Activated CD4-positive, alpha-beta T cell treated with anti-CD3 and anti-CD28 coated beads, Interleukin-10, Interleukin-2, amounts not matched to agents 100 ng/mL and 50 ng/mL, durations not matched to agents 16 hours and 8 hours (primary cell): ENCODE data around the gene TP73.

Experiments used
- DNase-seq: peaks from one replicate; pipeline ENCODE4 v3.0.0-alpha.2; 2020

The TP73 gene

DNA sequence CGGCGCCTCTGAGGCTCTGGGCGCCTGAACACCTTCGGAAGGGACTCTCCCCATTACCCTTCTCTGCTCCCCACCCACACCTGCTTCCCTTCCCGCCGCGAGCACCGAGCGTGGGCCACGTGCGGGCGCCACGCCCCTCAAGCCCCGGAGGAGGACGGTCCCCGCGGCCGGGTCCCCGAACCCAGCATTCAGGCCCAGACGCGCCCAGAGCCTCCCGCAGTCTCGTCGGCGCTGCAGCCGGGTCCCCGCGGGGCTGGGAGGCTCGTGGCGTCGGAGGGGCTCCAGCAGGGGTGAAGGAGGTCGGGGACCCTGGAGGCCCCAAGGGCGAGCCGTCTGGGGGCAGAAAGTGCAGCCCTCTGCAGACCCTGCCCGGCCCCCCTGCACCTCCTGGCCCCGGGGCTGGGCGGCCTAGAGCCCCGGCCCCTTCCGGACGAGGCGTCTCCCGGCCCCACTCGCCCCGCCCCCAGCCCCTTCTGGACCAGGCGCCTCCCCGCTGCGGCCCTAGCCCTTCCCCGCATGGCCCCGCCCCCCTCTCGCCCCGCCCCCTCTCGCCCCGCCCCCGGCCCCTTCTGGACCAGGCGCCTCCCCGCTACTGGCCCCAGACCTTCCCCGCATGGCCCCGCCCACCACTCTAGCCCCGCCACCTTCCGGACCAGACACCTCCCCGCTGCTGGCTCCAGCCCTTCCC is 119.9 kb downstream of the TP73 start:
- peak; percentile 91 for DNase-seq

DNA sequence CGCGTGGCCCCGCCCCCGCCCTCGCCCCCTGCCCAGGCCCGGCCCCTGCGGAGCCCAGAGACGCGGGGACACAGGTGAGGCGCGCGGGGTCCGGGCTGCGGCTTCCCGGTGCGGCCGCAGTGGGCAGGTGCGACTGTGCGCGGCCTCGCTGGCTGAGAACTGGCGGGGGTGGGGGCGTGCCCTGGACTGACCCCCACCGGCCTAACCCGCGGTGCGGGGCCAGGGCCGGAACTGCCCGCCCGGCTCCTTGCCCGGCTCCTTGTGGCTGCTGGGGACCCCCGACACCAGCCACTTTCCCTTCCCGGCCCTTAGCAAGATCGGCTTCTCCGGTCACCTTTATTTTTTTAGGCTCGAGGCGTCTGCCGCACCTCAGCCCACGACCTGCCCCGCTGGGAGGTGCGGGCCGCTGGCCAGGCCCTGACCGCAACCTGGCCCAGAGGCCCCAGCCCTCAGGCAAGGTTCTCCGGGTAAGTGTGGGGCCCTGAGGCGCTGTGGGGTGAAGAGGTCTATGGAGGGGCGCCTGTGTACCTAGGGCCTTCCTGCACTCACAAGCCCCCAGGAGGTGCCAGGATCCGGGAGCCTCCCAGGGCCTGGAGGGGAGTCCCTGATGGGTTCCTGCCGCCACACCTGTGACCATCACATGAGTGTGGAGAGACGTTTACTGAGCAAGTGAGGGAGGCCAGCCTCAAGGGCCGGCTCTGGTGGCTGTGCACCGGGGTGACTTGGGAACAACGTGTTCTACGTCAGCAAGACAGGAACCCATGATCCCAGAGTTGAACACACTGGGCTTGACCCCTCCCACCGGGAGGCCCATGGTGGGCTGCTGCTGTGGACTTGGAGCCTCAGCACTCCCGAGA is 120.6 kb downstream of the TP73 start, which contains the start of gene SMIM1:
SMIM1 (plus strand) TSS at position 35 of the 857 bp plus-strand sequence. CDS start 2,625 bp downstream, outside the sequence.
- DNase-seq = no peak

DNA sequence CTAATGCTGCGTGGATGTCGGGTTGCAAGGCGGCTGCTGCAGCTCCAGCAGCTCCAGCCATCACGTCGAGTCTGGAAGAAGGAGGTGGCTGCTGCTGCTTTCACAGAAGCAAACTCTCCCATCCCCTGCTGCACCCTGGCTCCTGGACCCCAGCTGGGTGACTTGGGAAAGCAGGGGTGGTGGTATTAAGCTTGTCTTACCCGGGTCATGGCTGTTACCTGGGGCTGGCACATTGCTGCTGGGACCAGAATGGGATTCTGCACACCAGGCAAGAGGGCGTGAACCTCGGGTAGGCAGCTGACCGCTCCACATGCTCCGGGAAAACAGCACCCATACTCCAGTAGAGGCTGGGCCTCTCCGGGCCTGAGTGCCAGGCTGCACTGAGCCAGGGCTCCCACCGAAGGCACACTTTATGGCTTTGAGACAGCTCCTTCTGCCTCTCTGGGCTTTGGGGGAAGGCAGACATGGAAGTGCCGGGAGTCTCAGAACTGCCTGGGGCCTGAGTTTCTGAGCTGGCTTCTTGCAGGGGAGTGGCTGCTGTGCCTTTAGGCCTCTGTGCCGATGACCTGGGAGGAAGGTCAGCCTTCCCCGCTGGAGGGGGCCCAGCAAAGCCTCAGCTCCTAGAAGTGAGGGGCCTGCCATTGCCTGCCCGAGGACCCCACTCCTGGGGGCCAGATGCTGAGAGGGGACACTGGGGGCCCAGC is 121.4 kb downstream of the TP73 start:
- DNase-seq = no peak

DNA sequence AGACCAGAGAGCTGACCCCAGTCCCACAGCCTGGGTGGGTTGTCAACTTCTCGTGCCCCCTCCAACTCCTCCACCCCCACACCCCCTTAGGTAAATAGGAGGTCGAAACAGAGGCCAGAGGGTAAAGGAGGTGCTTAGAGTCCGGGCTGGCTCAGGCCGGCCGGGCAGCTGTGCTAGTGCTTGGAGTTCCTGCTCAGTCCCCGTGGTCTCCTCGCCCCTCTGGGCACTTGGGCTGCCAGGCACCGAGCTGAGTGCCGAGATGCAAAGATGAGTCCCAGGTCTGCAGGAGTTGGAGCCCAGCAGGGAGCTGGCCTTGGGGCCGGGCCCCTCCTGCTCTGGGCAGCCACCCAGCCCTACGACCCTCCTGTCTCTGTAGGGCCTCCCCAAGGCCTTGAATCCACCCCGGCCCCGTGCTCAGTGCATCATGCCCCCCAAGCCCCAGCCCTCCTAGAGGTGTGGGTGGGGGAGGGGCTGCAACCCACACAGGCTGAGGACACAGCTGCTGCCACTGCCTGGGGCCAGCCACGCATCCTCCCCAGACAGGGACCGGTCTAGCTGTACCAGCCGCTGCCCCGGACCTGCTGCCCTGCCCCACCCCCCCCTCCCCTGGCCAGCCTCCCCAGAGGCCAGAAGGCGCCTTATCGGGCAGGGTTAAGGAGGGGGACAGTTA is 122.1 kb downstream of the TP73 start:
- no peak for DNase-seq

DNA sequence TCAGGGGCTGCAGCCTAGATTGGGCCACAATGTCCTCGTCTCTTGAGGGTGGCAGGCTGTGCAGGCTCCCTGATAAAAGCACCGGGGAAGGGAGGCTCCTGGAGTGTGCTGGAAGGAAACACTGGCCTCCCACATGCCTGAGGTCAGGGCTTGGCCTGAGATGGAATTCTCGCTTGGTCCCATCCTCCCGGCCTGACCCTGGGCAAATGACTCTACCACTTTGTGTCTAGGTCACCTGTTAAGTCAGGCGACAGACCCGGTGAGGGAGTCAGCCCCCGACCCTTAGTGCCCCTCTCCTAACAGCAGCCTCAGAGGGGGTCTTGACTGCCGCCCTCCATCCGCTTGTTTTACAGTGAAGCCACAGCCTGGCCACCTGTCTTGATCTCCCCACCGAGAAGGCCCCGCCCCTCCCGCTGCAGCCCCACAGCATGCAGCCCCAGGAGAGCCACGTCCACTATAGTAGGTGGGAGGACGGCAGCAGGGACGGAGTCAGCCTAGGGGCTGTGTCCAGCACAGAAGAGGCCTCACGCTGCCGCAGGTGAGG is 122.7 kb downstream of the TP73 start:
- no peak for DNase-seq

DNA sequence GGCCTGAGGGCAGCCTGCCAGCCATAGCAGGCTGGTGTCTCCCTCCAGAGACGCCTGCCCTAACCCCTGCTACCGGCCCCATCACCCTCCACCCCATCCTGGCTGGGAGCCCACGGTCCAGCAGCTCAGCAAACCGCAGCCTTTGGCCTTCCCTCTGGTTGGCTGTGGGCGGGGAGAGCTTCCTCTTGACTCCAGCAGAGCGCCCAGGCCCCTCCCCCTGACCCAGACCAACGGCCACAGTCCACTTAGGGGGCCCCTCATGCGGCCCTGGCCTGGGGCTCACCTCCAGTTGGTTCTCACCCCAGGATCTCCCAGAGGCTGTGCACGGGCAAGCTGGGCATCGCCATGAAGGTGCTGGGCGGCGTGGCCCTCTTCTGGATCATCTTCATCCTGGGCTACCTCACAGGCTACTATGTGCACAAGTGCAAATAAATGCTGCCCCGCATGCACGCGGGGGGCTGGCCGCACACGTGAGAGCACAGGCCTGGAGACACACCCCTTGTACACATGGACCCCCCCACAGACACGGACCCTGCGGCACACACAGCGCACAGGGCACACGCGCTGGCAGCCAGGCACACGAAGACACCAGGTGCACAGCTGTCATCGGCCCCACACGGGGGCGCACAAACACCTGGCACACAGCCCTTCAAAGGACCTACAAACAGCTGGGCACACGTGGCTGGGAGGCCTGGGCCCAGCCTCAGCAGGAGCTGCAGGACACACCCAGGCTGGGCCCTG is 123.3 kb downstream of the TP73 start:
- peak; percentile 74 for DNase-seq

DNA sequence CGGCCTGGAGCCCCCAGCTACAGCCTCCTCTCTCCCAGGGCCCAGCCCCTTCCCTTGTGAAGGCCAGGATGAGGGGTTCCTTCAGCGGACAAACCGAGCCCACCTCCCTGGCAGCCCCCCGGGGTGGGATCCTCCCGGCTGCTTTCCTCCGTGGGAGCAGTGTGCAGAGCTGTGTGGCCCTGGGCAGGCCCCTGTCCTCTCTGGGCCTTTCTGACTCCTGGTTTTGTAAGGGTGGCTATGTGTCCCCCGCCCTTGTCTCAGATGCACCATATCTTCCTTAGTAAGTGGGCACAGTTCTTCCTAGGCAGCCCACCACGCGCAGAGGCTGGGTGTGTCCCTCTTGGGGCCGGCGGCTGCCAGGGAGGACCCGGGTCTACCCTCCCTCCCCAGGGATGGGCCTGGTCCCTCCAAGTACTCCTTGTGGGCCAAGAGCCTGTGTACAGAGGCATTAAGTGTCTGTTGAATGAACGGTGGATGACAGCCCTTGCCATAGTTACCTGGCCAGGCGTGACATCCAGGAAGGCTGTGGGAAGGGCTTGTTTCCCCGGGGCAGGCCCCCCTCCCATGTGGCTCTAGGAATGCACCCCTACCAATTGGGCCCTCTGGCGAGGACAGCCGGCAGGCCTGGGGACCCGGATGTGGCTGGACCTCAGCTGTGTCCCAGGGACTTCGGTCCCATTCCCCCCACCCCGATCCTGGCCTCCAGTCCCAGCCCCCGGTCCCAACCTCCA is 124.1 kb downstream of the TP73 start:
- no peak for DNase-seq

DNA sequence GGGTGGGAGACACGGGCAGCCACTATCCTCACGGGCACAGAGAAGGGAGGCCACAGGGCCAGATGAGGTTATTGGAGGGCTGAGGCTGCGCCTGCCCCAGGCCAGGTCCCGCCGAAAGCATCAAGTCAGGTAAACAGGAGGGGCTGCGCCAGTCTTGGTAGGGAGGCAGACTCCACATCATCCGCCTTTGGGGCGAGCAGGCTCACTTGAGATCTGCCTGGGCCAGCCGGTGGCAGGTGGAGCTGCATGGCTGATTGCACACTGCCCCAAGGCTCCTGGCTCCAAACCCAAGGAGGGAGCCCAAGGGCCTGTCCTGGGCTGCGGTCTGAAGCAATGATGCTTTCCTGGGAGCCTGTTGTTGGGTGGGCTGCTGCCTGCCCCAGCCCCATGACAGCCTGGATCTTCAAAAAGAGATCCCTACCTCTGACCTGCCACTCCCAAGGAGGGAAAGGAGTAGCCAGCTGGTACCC is 124.8 kb downstream of the TP73 start:
- DNase-seq = no peak

DNA sequence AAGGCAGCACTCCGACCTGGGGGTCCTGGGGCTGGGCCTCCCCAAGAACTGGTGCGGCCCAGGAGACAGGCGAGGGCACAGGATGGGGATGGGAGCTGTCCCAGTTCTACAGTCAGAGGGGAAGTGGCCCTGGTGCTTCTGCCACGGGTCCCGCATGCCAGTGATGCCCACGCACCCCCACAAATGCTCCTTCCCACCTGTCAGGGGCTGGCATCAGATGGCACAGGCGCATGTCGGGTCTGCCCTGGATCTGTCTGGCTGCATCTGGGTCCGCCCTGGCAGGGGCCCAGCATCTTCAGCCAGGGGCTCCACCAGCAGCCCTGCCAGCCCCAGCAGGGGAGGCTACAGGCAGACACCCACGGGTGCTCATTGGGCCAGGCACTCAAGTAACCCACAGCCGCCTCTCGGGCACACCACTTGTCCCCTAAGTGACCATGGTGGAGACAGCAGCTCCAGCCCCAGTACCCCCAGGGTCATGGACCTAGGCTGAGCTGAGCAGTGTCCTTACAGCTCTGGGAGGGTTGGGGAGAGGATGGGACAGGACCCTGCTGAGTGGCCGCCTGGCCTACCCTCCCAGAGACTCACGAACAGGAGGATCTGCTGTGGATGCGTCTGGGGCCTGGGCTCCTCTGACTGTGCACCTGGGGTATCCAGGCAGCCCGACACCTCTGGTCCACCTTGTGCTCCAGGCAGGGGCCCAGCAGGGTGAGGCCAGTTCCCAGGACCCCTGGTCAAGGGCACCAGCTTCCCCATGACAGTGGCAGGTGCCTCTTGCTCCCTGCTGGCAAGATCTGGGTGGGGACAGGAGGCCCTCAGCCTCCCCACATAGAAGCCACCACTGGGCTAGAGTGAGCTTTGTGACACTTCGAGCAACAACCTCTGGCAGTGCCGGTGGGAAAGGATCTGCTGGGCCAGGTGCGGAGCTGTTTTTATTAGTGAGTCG is 125.6 kb downstream of the TP73 start:
- no peak for DNase-seq

DNA sequence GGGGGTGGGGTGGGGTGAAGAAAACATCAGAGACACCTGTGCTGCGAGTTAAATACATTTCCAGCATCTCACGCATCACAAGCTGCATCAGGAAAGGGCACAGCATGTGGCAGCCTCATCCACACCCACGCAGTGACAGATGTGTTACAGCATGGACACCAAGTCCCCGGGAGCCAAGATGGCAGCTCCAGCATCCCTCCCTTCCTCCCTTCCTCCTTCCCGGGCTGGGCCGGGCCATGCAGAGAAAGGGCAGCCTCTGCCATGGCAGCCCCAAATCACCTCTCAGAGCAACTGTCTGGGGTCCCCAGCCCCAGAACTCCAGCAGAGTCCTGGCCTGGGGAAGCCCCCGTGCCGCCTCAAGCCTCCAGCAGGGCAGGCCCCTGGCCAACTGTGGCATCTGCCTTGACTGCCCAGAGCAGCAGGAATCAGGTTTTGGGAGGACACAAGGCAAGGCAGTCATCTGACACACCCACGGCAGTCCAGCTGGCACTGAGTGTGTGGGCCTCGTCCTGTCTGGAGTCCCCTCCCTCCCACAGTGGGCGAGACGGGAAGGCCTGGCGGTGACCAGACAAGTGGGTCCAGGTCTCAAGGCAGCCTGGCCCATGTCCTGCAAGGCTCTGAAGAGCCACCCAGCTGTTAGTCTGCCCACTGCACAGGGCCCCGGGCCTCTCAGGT is 126.4 kb downstream of the TP73 start:
- no peak for DNase-seq

DNA sequence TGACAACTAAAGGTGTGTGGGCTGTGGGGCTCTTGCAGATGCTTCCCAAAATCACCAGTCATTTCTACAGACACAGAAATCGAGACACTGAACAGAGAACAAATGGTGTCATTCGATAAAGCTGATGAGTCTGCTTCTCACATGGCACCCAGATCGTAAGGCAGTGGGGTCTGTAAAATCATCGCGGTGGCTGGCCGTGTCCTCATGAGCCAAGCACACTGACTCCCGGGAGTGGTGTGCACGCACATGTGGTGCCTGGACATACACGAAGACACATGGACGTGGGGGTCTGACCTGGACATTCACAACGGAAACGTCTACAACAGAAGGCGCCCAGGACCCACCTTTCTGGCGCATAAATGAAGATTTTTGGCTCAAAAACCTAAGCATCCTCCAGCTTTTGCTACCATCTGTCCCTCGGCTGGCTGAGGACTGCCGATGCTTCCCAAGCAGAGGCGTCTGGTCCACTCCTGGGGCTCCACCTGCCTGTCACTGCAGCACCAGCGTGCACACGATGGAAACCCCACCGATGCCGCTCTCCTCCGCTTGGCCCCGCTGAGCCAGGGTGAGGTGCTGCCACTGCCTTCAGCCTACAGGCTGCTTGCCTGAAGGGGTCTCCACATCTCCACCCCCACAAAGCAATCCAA is 127.1 kb downstream of the TP73 start:
- no peak for DNase-seq

DNA sequence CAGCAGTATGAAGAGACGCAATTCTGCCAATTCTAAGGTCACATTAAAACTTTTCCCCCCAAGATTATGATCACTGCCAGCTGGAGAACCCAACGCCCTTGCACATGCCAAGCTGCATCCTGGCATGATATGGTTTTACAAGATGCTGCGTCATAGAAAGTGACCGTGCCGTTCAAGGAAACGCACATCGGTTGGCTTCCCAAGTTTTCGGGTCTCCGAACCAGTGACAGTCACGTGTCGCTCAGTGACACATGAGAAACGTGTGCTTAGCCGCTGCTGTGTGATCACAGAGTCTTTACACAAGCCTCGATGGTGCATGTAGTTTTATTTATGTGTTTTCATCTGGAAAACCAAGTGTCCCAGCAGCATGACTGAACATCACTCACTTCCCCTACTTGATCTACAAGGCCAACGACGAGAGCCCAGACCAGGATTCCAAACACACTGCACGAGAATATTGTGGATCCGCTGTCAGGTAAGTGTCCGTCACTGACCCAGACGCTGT is 127.6 kb downstream of the TP73 start:
- DNase-seq = no peak

DNA sequence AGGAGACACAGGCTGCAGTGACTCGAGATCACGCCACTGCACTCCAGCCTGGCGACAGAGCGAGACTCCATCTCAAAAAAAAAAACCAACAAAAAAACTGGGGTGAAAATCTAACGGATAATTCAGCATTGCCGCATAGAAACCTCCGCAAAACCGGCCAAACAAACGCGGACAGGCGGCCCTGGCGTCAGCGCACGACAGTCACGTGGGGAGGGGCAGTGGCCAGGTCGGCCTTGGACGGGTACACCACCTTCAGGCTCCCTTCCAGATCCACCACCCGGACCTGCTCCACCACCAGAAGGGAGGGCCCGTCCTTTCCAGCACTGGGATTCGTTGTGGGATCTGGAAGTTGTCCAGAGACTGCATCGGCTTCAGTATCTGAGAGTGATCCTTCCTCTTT is 128.6 kb downstream of the TP73 start:
- DNase-seq = no peak

DNA sequence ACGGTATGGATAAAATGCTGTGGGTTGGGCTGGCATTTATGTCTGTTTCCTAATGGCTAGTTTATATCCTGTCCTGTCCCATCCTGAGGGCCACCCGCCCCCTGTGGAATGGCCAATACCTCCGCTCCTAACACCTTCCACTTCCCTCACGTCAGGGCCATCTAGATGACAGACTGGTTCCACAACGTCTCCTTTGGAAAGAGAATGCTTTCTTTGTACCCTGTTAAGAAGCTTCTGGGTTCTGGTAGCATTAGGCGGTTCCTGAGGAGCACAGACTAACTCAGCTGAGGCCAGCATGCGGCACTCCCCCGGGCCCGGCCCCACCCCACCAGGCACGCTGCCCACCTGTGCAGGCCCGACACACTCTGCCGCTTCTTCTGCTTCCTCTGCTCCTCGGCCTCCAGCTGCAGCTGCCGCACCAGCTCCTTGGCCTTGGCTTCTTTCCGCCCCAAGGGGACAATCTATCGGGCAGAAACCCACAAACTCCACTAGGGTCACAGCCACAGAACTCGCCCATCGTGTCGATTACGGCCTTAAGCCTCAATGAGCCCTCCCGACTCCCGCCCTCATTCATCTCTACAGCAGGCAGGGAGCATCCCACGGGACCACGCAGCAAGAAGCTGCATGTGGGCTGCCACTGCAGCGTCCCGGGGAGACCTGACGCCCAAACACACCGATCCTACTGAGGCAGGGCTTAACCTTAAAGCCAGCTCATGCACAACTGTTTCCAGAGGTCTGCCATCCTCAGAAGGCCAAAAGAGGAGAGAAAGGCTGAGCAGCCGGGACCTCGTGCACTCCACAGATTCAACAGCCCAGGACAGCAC is 131.5 kb downstream of the TP73 start:
- DNase-seq = no peak

DNA sequence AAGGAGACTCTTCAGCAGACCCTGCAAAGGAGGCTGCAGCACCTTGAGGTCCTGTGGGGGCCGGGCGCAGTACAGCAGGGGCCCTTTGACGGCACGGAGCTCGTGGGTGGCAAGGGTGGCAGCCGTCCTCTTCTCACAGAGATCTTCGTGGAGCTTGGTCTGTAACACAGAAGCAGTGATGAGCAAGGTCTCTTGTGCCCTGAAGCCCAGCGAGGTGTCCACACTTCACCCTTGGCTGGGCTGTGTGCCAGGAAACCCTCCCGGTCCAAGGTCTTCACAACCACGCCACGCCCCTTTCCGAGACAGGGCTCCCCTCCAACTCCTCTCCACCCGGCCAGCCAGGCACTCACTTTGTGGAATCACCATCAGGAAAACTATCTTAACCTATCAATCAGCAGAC is 132.7 kb downstream of the TP73 start:
- no peak for DNase-seq

DNA sequence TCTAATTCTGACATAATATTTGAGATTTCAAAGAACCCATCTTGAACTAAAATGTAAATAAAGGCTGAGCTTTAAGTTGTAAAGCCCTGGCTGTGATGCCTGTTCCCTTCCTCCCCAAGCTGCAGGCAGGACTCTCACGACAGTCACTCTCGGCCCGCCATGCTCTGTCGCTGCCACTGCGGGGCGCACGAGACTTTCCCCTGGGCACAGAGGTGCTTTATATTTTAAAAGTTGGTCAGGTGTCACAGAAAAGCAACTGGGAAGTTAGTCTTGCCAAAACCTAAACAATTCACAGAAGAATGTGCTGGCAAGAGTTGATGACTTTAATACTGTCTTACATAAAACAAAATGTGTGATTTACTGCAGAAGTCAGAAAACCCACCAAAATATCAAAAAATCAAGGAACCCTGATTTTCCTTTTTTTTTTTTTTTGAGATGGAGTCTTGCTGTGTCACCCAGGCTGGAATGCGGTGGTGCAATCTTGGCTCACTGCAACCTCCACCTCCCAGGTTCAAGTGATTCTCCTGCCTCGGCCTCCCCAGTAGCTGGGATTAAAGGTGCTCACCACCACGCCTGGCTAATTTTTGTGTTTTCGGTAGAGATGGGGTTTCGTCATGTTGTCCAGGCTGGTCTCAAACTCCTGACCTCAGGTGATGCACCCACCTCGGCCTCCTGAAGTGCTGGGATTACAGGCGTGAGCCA is 133.3 kb downstream of the TP73 start:
- DNase-seq = peak; percentile 33
